Measurements from ENCODE around the gene SLC9A9. TPM values are rescaled to one million over a fixed set of nuclear protein-coding genes. Genes with fewer than 3 reads are reported as not detected.
A peak's percentile ranks its signal among the peaks of the same experiment; 100 is the strongest.

The SLC9A9 gene
- total and polyA plus RNA-seq, 2 donors (not counting 1 experiment from before 2014, with no cell fraction given), result 14.3 to 74.0 TPM

DNA sequence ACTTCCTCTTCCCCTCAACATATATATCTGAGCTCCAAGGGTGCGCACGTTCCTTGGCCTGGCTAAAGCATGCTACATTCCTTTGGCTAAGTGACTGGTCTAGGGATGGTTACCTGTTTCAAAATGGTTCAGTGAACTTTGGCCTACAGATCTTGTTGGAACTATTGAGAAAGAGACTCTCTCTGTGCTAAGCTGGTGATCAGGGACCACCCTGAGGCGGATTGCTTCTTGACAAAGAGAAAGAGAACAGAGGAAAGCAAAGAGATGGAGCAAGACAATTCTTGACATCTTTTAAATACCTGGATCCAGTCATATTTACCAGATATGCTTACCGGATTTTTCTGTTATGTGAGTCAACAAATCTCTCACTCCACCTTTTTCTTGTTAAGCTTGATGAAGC lies 605.6 kb downstream of the SLC9A9 start:
- no peak overlapping the region for H3K27ac ChIP-seq (ENCODE audit: insufficient read depth, low read length)
- no peaks in the 10 kb centered on the region for H3K36me3 ChIP-seq (ENCODE audit: control insufficient read depth, insufficient read depth, low read length)
- H3K4me2 ChIP-seq (ENCODE audit: extremely low read depth, insufficient read depth, low read length), result no peak overlapping the region
- H3K27me3 ChIP-seq (ENCODE audit: control insufficient read depth, insufficient read depth, low read length), result no peaks in the 10 kb centered on the region
- no peak overlapping the region for H3K4me3 ChIP-seq (replicated peaks in 1 of 4; ENCODE audit: control extremely low read depth in 1 of 4, insufficient read depth in 1 of 4, low read depth in 3 of 4, low read length in 4 of 4)
- no peaks in the 10 kb centered on the region for H4K20me1 ChIP-seq (ENCODE audit: control insufficient read depth, extremely low read depth, insufficient read depth, low read length)
- H3K4me1 ChIP-seq (ENCODE audit: control insufficient read depth, extremely low read depth, insufficient read depth, low read length), result no peaks in the 10 kb centered on the region
- H3K9me3 ChIP-seq (ENCODE audit: control insufficient read depth, insufficient read depth, low read depth, low read length), result no peaks in the 10 kb centered on the region
- H3K79me2 ChIP-seq (ENCODE audit: control insufficient read depth, insufficient read depth, low read length), result no peaks in the 10 kb centered on the region
- H3K9ac ChIP-seq (ENCODE audit: insufficient read depth, low read length), result no peak overlapping the region
- no peak overlapping the region for H2AFZ ChIP-seq (ENCODE audit: low read length)
- DNase-seq (ENCODE audit: low read depth in 2 of 2), result no peak
- no peak for TF ChIP-seq EZH2 (IDR thresholded peaks at IDR 0.05; ENCODE audit: low read length, missing control alignments)
- TF ChIP-seq, protein P1, sequence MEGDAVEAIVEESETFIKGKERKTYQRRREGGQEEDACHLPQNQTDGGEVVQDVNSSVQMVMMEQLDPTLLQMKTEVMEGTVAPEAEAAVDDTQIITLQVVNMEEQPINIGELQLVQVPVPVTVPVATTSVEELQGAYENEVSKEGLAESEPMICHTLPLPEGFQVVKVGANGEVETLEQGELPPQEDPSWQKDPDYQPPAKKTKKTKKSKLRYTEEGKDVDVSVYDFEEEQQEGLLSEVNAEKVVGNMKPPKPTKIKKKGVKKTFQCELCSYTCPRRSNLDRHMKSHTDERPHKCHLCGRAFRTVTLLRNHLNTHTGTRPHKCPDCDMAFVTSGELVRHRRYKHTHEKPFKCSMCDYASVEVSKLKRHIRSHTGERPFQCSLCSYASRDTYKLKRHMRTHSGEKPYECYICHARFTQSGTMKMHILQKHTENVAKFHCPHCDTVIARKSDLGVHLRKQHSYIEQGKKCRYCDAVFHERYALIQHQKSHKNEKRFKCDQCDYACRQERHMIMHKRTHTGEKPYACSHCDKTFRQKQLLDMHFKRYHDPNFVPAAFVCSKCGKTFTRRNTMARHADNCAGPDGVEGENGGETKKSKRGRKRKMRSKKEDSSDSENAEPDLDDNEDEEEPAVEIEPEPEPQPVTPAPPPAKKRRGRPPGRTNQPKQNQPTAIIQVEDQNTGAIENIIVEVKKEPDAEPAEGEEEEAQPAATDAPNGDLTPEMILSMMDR (conservative IDR thresholded peaks at IDR 0.05 in 1 of 2, IDR thresholded peaks at IDR 0.05 in 1 of 2; ENCODE audit: low read depth in 1 of 2, low read length in 2 of 2), result no peak

DNA sequence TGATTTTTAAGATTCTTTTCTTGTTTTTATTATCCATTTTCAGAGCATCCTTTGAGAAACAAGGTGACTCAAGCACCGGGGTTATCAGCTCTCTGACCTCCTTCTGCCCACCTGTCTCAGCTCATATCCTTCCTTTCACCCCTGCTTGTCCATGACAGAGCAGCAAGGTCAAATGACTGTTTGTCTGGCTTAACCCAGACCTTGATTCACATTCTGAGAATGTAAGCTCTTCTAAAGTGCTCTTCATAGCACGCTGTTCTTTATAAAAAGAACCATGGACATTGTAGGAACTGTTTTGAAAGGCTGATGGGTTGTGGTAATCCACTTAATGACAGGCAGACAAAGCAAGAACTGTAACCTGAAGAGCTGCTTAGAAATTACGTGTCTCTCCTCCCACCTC lies 606.2 kb downstream of the SLC9A9 start:
- TF ChIP-seq, protein P1 (conservative IDR thresholded peaks at IDR 0.05 in 1 of 2, IDR thresholded peaks at IDR 0.05 in 1 of 2; ENCODE audit: low read depth in 1 of 2, low read length in 2 of 2), result no peak
- no peak for TF ChIP-seq EZH2 (IDR thresholded peaks at IDR 0.05; ENCODE audit: low read length, missing control alignments)
- Histone ChIP-seq H3K4me2 (ENCODE audit: extremely low read depth, insufficient read depth, low read length) (no peak overlapping the region), H4K20me1 (ENCODE audit: control insufficient read depth, extremely low read depth, insufficient read depth, low read length) (no peaks in the 10 kb centered on the region), H3K27me3 (ENCODE audit: control insufficient read depth, insufficient read depth, low read length) (no peaks in the 10 kb centered on the region), H3K4me1 (ENCODE audit: control insufficient read depth, extremely low read depth, insufficient read depth, low read length) (no peaks in the 10 kb centered on the region), H3K79me2 (ENCODE audit: control insufficient read depth, insufficient read depth, low read length) (no peaks in the 10 kb centered on the region), H3K36me3 (ENCODE audit: control insufficient read depth, insufficient read depth, low read length) (no peaks in the 10 kb centered on the region), H2AFZ (ENCODE audit: low read length) (no peak overlapping the region), H3K27ac (ENCODE audit: insufficient read depth, low read length) (no peak overlapping the region), H3K9me3 (ENCODE audit: control insufficient read depth, insufficient read depth, low read depth, low read length) (no peaks in the 10 kb centered on the region), H3K4me3 (replicated peaks in 1 of 4; ENCODE audit: control extremely low read depth in 1 of 4, insufficient read depth in 1 of 4, low read depth in 3 of 4, low read length in 4 of 4) (no peak overlapping the region), H3K9ac (ENCODE audit: insufficient read depth, low read length) (no peak overlapping the region)
- DNase-seq (ENCODE audit: low read depth in 2 of 2), result peak in 1 of 2 donors; percentile 73

DNA sequence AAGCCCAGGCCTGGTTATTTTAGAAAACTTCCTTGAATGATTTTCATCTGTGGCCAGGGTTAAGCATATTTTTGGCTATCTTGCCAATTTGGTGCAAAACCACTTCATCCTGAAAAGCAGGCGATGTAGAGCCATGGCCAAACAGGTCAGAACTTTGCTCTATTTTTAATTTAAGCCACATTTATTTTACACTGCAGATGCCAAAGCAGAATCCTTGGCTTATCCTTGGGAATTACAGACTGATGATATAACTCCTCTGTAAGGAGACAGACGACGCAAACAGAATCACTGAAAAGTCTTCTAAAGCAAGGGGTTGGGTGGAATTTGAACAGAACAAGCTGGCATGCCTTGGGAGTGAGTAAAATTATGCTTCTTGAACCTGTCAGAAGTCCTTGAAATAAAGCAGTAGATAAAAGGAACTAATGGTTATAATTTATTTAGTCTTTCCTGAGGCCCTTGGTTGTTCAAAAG lies 606.8 kb downstream of the SLC9A9 start:
- no peak overlapping the region for H2AFZ ChIP-seq (ENCODE audit: low read length)
- H3K79me2 ChIP-seq (ENCODE audit: control insufficient read depth, insufficient read depth, low read length), result no peaks in the 10 kb centered on the region
- H3K27ac ChIP-seq (ENCODE audit: insufficient read depth, low read length), result no peak overlapping the region
- H4K20me1 ChIP-seq (ENCODE audit: control insufficient read depth, extremely low read depth, insufficient read depth, low read length), result no peaks in the 10 kb centered on the region
- DNase-seq (ENCODE audit: low read depth in 2 of 2), result peak in 1 of 2 donors; percentile 90
- H3K4me2 ChIP-seq (ENCODE audit: extremely low read depth, insufficient read depth, low read length), result no peak overlapping the region
- no peaks in the 10 kb centered on the region for H3K36me3 ChIP-seq (ENCODE audit: control insufficient read depth, insufficient read depth, low read length)
- no peak overlapping the region for H3K9ac ChIP-seq (ENCODE audit: insufficient read depth, low read length)
- H3K27me3 ChIP-seq (ENCODE audit: control insufficient read depth, insufficient read depth, low read length), result no peaks in the 10 kb centered on the region
- no peak overlapping the region for H3K4me3 ChIP-seq (replicated peaks in 1 of 4; ENCODE audit: control extremely low read depth in 1 of 4, insufficient read depth in 1 of 4, low read depth in 3 of 4, low read length in 4 of 4)
- no peaks in the 10 kb centered on the region for H3K9me3 ChIP-seq (ENCODE audit: control insufficient read depth, insufficient read depth, low read depth, low read length)
- no peak for TF ChIP-seq EZH2 (IDR thresholded peaks at IDR 0.05; ENCODE audit: low read length, missing control alignments)
- no peaks in the 10 kb centered on the region for H3K4me1 ChIP-seq (ENCODE audit: control insufficient read depth, extremely low read depth, insufficient read depth, low read length)

All from fibroblast of lung (primary cell).